GM19240 (cell line): ENCODE data around the gene TRIP12.
"Not testable (repeated sequence)": the region's sequence is repeated elsewhere in the genome, so short reads cannot be mapped to it uniquely, and the experiment has no call there.

Experiments used
- DNase-seq: peaks from one replicate; pipeline ENCODE4 v3.0.0; 2011; ENCODE audit warnings: low spot score; ENCODE audit not compliant: insufficient read length

TRIP12 gene

DNA sequence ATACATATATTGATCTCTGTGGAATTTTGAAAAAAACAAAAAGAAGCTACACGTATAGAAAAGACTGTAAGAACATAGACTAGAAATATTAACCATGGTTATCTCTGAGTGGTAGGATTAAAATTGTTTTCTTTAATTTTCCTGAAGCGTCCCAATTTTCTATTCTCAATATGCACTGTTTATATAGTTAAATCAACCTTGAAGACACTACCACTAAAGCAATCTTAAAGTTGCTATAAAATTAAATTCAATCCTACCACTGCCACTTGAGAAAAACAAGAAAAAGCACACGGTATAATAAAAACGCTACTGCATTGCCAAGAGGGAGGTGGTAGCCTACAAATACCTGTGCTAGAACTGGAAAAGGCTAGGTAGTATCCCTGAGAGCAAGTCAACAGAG lies 47.2 kb downstream of the TRIP12 start:
- no peak for DNase-seq

DNA sequence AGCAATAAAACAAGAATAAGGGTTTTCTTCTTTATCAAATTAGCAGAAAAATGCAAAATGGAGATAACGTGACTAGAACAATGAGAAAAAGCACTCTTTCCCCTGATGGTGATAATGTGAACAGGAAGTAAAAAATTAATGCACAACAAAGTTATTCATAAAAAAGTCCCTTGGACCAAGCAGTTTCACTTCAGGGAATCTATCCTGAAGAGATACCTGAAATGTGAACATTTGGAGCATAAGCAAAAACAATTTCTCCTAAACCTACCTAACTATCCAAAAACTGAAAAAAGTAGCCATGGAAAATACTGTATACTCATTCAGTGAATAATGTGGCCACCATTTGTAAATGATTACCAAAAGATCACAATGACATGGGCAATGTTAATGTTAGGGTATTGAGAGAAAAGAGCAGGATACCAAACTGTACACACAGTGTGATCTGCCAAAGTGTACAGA lies 48.7 kb downstream of the TRIP12 start:
- DNase-seq, result no peak

DNA sequence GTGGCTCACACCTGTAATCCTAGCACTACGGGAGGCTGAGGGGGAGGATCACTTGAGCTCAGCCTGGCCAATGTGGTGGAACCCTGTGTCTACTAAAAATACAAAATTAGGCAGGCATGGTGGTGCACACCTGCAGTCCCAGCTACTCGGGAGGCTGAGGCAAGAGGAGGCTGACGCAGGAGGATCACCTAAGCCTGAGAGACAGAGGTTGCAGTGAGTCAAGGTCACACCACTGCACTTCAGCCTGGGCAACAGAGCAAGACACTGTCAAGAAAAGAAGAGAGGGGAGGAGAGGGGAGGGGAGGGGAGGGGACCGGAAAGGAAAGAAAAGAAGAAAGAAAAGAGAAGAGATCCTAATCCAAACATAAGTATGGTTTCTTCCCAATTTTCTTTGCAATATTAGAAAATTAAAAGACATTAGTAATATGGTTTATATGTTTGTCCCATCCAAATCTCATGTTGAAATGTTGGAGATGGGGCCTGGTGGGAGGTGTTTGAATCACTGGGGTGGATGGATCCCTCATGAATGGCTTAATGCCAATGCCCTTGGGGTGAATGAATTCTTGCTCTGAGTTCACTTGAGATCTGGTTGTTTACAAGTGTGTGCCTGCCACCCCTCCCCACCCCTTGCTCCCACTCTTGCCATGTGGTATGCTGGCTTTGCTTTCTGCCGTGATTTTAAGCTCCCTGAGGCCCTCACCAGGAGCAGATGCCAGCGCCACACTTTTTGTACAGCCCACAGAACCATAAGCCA lies 50.7 kb downstream of the TRIP12 start:
- no peak for DNase-seq

DNA sequence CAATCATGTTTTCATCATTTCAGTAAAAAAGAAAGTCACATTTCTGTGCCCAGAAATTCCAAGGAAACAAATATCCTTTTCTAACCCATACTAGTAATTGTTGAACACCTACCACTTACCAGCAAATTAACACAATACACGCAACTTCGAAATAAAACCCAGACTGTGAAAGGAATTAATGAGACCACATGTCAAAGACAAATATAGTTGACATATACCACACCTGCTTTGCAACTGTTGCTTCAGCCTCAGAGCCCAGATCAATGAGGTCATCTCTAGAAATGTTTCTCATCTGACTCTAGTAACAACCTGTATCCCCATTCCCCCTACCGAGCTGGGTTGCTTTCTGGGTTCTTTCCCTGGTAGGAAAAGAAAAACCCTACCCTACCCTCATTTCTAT lies 52.6 kb downstream of the TRIP12 start:
- DNase-seq, result no peak

GRCh38 chr2:229868794-229869193 lies 53.0 kb downstream of the TRIP12 start:
- DNase-seq, result no peak

GRCh38 chr2:229865033-229865432 lies 56.8 kb downstream of the TRIP12 start:
- no peak for DNase-seq

- no peak for DNase-seq
Observed at GRCh38 chr2:229861431-229861830, 60.4 kb downstream of the TRIP12 start.

- DNase-seq, result no peak
Observed at GRCh38 chr2:229860334-229860733, 61.5 kb downstream of the TRIP12 start.

- no peak for DNase-seq
Observed at GRCh38 chr2:229858351-229858750, 63.5 kb downstream of the TRIP12 start.

- no peak for DNase-seq
Observed at GRCh38 chr2:229857634-229858033, 64.2 kb downstream of the TRIP12 start.

DNA sequence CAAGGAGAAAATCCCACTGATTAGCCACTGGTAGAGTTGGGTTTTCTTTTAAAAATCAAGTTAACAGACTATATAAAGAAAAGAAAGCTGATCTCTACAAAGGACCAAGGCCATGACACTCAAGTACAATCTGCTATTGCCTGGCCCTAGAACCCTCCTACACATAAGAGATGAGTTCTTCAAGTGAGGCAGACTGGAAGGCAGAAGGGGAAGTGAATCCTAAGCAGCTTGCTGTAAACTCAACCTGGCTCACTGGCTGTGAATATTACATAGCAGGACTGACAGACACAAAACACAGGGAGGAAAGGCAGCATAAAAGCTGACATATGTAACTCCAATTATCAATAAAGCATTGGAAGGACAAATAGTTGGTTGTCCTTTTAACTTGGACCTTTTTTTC lies 65.4 kb downstream of the TRIP12 start:
- peak; percentile 6 for DNase-seq

GRCh38 chr2:229855116-229855515 lies 66.7 kb downstream of the TRIP12 start:
- DNase-seq, result no peak

DNA sequence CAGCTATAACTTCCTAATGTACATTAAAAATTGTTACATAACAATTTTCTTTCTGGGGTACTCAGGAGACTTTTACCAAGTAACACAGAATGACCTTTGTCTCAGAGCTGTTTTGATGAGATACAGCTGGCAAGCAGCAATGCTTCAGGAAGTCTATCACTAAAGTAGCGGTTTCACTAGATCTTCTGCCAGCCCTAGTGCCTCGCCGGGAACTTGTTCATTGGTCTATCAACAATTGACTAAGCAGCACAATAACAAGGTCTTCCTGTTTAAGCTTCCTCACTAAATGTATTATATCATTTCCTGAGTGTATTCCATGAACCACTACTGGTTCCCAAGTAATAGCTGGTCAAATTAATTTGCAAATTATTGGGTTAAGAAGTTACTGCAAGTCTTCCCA lies 69.2 kb downstream of the TRIP12 start:
- peak; percentile 25 for DNase-seq

- DNase-seq, result no peak
Observed at GRCh38 chr2:229851870-229852269, 69.9 kb downstream of the TRIP12 start.

DNA sequence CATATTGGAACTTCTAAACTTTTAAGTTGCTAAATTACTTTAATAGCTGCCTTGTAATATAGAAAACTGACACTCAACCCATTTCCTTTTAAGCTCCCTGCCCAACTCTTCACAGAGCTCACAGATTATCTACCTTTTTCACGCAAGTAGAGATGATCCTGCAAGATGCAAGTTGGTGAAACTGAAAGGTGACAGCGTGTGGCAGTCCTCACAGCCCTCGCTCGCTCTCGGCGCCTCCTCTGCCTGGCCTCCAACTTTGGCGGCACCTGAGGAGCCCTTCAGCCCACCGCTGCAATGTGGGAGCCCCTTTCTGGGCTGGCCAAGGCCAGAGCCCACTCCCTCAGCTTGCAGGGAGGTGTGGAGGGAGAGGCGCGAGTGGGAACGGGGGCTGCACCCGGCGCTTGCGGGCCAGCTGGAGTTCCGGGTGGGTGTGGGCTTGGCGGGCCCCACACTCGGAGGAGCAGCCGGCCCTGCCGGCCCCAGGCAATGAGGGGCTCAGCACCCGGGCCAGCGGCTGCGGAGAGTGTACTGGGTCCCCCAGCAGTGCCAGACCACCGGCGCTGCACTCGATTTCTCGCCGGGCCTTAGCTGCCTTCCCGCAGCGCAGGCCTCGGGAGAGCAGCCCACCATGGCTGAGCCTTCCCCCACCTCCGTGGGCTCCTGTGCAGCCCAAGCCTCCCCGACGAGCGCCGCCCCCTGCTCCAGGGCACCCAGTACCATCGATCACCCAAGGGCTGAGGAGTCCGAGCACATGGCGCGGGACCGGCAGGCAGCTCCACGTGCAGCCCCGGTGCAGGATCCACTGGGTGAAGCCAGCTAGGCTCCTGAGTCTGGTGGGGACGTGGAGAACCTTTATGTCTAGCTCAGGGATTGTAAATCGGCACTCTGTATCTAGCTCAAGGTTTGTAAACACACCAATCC lies 71.2 kb downstream of the TRIP12 start:
- DNase-seq, result not testable (repeated sequence)

DNA sequence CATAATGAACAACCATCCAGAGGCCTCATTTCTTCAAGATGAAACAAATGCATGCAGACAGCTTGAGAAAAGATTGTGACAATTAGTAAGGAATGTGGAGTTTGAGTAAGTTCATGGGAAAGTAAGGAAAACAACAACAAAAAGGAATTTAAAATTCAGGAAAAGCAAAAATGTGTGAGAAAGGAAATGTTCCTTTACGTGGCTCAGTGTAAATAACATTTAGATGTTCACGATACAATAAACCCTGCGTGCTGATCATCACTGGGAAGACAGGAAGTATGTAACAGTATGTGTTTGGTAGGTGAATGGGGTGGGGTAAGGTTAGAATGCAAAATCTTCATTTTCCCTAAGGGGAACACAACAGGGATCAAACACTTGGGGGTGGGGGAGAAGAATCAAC lies 72.7 kb downstream of the TRIP12 start:
- no peak for DNase-seq

DNA sequence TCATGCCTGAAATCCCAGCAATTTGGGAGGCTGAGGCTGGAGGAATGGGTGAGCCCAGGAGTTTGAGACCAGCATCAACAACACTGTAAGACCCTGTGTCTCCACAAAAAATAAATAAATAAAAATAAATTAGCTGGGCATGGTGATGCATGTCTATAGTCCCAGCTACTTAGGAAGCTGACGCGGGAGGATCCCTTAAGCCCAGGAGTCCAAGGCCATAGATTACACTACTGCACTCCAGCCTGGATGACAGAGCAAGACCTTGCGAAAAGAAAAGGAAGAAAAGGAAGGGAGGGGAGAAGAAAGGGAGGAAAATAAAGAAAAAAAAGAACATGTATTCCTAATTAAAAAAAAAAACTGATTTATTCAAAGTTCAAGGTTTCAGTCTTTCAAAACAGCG lies 78.2 kb downstream of the TRIP12 start:
- no peak for DNase-seq

DNA sequence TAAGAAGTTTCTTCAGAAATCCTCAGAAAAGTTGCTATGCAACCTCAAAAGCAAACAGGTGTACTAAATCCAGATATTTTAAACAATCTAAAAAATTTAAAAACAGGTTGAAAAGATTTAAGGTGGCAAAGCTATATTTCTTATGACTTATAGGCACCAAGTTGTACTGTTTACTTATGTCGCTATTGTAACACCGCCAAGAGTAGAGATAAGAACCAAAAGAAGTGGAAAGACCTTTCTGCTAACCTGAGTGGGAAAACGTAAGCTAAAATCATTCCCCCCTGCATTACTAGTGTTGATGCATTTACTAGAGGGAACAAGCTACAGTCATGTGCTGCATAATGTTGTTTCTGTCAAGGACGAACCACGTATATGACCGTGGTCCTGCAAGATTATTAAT lies 83.1 kb downstream of the TRIP12 start:
- DNase-seq, result no peak

- DNase-seq, result no peak
Observed at GRCh38 chr2:229836847-229837246, 85.0 kb downstream of the TRIP12 start.

DNA sequence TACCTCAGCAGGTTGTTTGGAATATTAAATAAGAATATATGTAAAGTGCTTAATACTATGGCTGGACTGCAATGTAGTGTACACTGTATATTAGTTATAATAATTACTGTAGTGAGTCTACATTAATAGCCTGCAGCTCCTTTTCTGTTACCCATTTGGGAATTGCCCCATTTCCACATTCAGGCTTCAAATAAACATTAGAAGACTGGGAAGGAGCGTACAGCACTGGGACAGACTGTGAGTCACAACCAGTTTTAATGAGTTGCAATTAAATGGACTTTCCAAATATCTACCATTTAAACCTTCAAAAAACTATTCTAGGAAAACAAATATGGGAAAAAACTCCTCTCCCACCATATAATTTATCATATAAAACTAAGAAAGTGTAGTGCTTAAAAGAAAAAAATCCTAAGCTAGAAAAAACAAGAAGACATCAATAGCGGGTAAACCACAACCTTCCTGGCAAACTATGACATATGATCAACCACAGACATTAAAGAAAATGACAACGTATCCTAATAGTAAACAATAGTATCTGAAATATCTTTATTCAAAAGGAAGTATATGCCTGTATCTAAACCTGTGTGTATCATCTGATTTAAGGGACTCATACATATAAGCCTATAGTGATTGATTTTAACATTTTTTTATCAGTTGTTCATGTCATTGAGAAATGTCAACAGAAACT lies 86.1 kb downstream of the TRIP12 start:
- no peak for DNase-seq

- DNase-seq, result not testable (repeated sequence)
Observed at GRCh38 chr2:229834368-229834767, 87.4 kb downstream of the TRIP12 start.

DNA sequence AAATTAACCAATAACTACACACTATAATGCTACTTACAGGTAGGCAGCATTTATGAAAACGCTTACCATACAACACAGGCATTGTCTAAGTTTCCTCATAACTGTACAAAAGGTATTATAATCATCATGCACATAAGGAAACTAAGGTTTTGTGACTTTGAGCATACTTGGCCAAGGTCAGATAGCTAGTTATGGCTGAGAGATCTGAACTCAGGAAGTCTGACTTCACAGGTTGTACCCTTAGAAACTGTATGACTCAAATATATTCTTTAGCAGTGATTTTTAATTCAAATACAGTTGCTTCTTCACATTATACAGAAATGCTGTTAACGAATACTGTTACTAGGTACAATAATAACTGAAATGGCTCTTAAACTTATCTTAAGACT lies 89.3 kb downstream of the TRIP12 start:
- DNase-seq, result no peak
